HEK293 (cell line): ENCODE data around the gene CCDC77.

Experiments
- AEBP2 ChIP-seq: fragments of 450-650 bp; formaldehyde crosslinking; IDR thresholded peaks from 2 replicates; pipeline ENCODE4 v1.5.1; 2016; ENCODE audit warnings: missing biosample characterization, missing genetic modification characterization, borderline replicate concordance
- CTCF ChIP-seq: fragments of 450-650 bp; formaldehyde crosslinking; IDR thresholded peaks from 2 replicates; pipeline ENCODE4 v1.5.1; 2016; ENCODE audit warnings: missing biosample characterization, missing genetic modification characterization
- HOXC10 ChIP-seq: sonication (generic); formaldehyde crosslinking; IDR thresholded peaks from 2 replicates; pipeline ENCODE4 v1.8.1; 2023; ENCODE audit warnings: mild to moderate bottlenecking, missing genetic modification reagents
- PATZ1 ChIP-seq: fragments of 450-650 bp; formaldehyde crosslinking; IDR thresholded peaks from 2 replicates; pipeline ENCODE4 v1.5.1; 2016; ENCODE audit warnings: missing biosample characterization, missing genetic modification characterization
- PRDM1 ChIP-seq: fragments of 450-650 bp; formaldehyde crosslinking; IDR thresholded peaks from 2 replicates; pipeline ENCODE4; 2016; ENCODE audit warnings: missing biosample characterization, missing genetic modification characterization
- PRDM2 ChIP-seq: fragments of 450-650 bp; formaldehyde crosslinking; IDR thresholded peaks from 2 replicates; pipeline ENCODE4 v1.5.1; 2016; ENCODE audit warnings: missing biosample characterization, missing genetic modification characterization, borderline replicate concordance
- REPIN1 ChIP-seq: fragments of 450-650 bp; formaldehyde crosslinking; IDR thresholded peaks from 2 replicates; pipeline ENCODE4 v1.5.1; 2017; ENCODE audit warnings: missing biosample characterization, missing genetic modification characterization, low read depth
- SETDB1 ChIP-seq: IDR thresholded peaks from one replicate; pipeline ENCODE4 v1.6.1; 2017; ENCODE audit warnings: mild to moderate bottlenecking, low read length, moderate library complexity, mixed read lengths; ENCODE audit not compliant: insufficient read length
- SP3 ChIP-seq: fragments of 450-650 bp; formaldehyde crosslinking; IDR thresholded peaks from 2 replicates; pipeline ENCODE4 v1.5.1; 2016; ENCODE audit warnings: missing biosample characterization, missing genetic modification characterization
- SP7 ChIP-seq: fragments of 450-650 bp; formaldehyde crosslinking; IDR thresholded peaks from 2 replicates; pipeline ENCODE4 v1.5.1; 2016; ENCODE audit warnings: missing biosample characterization, missing genetic modification characterization
- TCF7L2 ChIP-seq: IDR thresholded peaks from 2 replicates; pipeline ENCODE4 v1.6.1; 2011; ENCODE audit warnings: low read depth, mild to moderate bottlenecking, inconsistent platforms, low read length, moderate library complexity, borderline replicate concordance
- ZBTB6 ChIP-seq: fragments of 450-650 bp; formaldehyde crosslinking; IDR thresholded peaks from 2 replicates; pipeline ENCODE4 v1.5.1; 2017; ENCODE audit warnings: missing biosample characterization, missing genetic modification characterization
- ZFP69B ChIP-seq: fragments of 450-650 bp; formaldehyde crosslinking; IDR thresholded peaks from 2 replicates; pipeline ENCODE4 v1.5.1; 2016; ENCODE audit warnings: missing biosample characterization, missing genetic modification characterization
- ZNF10 ChIP-seq: fragments of 450-650 bp; formaldehyde crosslinking; IDR thresholded peaks from 2 replicates; pipeline ENCODE4 v1.5.1; 2017; ENCODE audit warnings: missing biosample characterization, missing genetic modification characterization
- ZNF140 ChIP-seq: fragments of 450-650 bp; formaldehyde crosslinking; IDR thresholded peaks from 2 replicates; pipeline ENCODE4 v1.5.1; 2016; ENCODE audit warnings: missing biosample characterization, missing genetic modification characterization
- ZNF19 ChIP-seq: fragments of 450-650 bp; formaldehyde crosslinking; IDR thresholded peaks from 2 replicates; pipeline ENCODE4; 2016; ENCODE audit warnings: missing biosample characterization, missing genetic modification characterization, low read depth
- ZNF23 ChIP-seq: fragments of 450-650 bp; formaldehyde crosslinking; IDR thresholded peaks from 2 replicates; pipeline ENCODE4 v1.5.1; 2016; ENCODE audit warnings: missing biosample characterization, missing genetic modification characterization, borderline replicate concordance
- ZNF366 ChIP-seq: fragments of 450-650 bp; formaldehyde crosslinking; conservative IDR thresholded peaks from 2 replicates; pipeline ENCODE4 v1.5.1; 2016; ENCODE audit warnings: missing biosample characterization, missing genetic modification characterization
- ZNF501 ChIP-seq: fragments of 450-650 bp; formaldehyde crosslinking; IDR thresholded peaks from 2 replicates; pipeline ENCODE4 v1.5.1; 2016; ENCODE audit warnings: missing biosample characterization, missing genetic modification characterization
- ZNF510 ChIP-seq: fragments of 450-650 bp; formaldehyde crosslinking; IDR thresholded peaks from 2 replicates; pipeline ENCODE4 v1.5.1; 2018; ENCODE audit warnings: mild to moderate bottlenecking, missing genetic modification characterization, missing biosample characterization; ENCODE audit not compliant: insufficient replicate concordance
- ZNF530 ChIP-seq: fragments of 450-650 bp; formaldehyde crosslinking; IDR thresholded peaks from 2 replicates; pipeline ENCODE4 v1.5.1; 2016; ENCODE audit warnings: low read depth, missing biosample characterization, missing genetic modification characterization
- ZNF626 ChIP-seq: fragments of 450-650 bp; sonication (Bioruptor Pico); formaldehyde crosslinking; IDR thresholded peaks from 2 replicates; pipeline ENCODE4 v1.5.1; 2018; ENCODE audit warnings: missing biosample characterization, missing genetic modification characterization, inconsistent platforms
- ZNF639 ChIP-seq: fragments of 450-650 bp; formaldehyde crosslinking; IDR thresholded peaks from 2 replicates; pipeline ENCODE4 v1.5.1; 2016; ENCODE audit warnings: missing biosample characterization, missing genetic modification characterization
- ZNF654 ChIP-seq: fragments of 450-650 bp; formaldehyde crosslinking; IDR thresholded peaks from 2 replicates; pipeline ENCODE4 v1.5.1; 2016; ENCODE audit warnings: low read depth, missing biosample characterization, missing genetic modification characterization
- ZNF658 ChIP-seq: fragments of 450-650 bp; formaldehyde crosslinking; IDR thresholded peaks from 2 replicates; pipeline ENCODE4; 2016; ENCODE audit warnings: missing biosample characterization, missing genetic modification characterization
- ZSCAN30 ChIP-seq: fragments of 450-650 bp; IDR thresholded peaks from 2 replicates; pipeline ENCODE4 v1.5.1; 2018; ENCODE audit warnings: missing biosample characterization, mild to moderate bottlenecking, missing genetic modification characterization, moderate library complexity

CCDC77 gene

GRCh38 chr12:459430-460258, 58.2 kb downstream of the CCDC77 start, which contains the start of gene B4GALNT3 (continued):
- no peak for TF ChIP-seq ZNF654
- no peak for TF ChIP-seq ZNF530
- no peak for TF ChIP-seq ZNF366 (tag by site-specific recombination)
- peak; percentile 81 for TF ChIP-seq ZFP69B (tag by site-specific recombination)
- TF ChIP-seq ZBTB6, result no peak
- TF ChIP-seq PRDM1 (tag by site-specific recombination), result no peak
- no peak for TF ChIP-seq ZNF510
- TF ChIP-seq ZNF639 (tag by site-specific recombination), result no peak
- TF ChIP-seq PRDM2, result no peak
- TF ChIP-seq AEBP2 (tag by site-specific recombination), result no peak
- no peak for TF ChIP-seq TCF7L2
- TF ChIP-seq REPIN1 (tag by site-specific recombination), result no peak
- TF ChIP-seq ZSCAN30 (tag by site-specific recombination), result peak; percentile 52; the same call in 1 of the 2 replicates
- TF ChIP-seq SETDB1, result peak; percentile 49
- TF ChIP-seq HOXC10, result no peak
- peak; percentile 80 for TF ChIP-seq PATZ1 (tag by site-specific recombination)
- peak; percentile 52; the same call in 1 of the 2 replicates for TF ChIP-seq ZNF501 (tag by site-specific recombination)
- TF ChIP-seq ZNF19 (tag by site-specific recombination), result no peak
- TF ChIP-seq ZNF10 (tag by site-specific recombination), result no peak
- peak; percentile 66 for TF ChIP-seq SP3 (tag by site-specific recombination)
- no peak for TF ChIP-seq CTCF
- TF ChIP-seq SP7, result peak; percentile 53; the same call in 1 of the 2 replicates
- no peak for TF ChIP-seq ZNF23
- TF ChIP-seq ZNF140 (tag by site-specific recombination), result no peak
- TF ChIP-seq ZNF626 (tag by site-specific recombination), result no peak
- TF ChIP-seq ZNF658 (tag by site-specific recombination), result no peak
